ENCODE results near the gene TPP1. TPM values are rescaled to one million over a fixed set of nuclear protein-coding genes. Genes with fewer than 3 reads are reported as not detected.

Gene TPP1
- total and polyA plus RNA-seq, 4 donors, result 57.6 to 169 (median 137) TPM

DNA sequence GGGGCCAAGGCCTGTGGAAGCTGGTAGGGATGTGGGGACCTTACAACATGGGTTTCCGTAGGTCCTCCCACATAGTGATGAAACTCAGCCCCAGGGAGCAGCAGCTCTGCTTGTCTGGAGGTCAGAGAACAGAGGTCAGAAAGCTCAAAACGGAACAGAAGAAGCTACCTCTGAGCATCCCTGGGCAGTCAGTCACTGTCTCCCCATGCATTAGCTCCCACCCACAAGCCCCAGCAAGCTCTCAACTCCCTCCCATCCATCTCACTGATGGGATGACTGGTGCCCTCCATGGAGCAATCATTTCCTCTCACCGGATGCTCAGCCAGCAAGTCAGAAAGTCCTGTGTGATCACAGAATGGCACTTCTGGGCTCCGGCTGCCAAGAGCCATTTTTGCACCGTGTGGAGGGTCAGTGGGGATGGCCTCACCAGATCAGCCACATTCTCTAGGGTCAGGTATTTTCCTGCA lies 1.9 kb downstream of the TPP1 start:
- H3K27ac ChIP-seq (ENCODE audit: low read depth in 1 of 2, low read length in 1 of 2), result peak overlapping the region in 1 of 2 donors; percentile 52
- peaks cover 0 to 23% (median 9%) of the 10 kb centered on the region in 4 donors for H3K36me3 ChIP-seq (ENCODE audit: control insufficient read depth in 4 of 4, insufficient read depth in 4 of 4, low read length in 4 of 4)
- TF ChIP-seq, protein P1, sequence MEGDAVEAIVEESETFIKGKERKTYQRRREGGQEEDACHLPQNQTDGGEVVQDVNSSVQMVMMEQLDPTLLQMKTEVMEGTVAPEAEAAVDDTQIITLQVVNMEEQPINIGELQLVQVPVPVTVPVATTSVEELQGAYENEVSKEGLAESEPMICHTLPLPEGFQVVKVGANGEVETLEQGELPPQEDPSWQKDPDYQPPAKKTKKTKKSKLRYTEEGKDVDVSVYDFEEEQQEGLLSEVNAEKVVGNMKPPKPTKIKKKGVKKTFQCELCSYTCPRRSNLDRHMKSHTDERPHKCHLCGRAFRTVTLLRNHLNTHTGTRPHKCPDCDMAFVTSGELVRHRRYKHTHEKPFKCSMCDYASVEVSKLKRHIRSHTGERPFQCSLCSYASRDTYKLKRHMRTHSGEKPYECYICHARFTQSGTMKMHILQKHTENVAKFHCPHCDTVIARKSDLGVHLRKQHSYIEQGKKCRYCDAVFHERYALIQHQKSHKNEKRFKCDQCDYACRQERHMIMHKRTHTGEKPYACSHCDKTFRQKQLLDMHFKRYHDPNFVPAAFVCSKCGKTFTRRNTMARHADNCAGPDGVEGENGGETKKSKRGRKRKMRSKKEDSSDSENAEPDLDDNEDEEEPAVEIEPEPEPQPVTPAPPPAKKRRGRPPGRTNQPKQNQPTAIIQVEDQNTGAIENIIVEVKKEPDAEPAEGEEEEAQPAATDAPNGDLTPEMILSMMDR (IDR thresholded peaks at IDR 0.05; ENCODE audit: control extremely low read depth, extremely low read depth), result no peak
- no peaks in the 10 kb centered on the region for H3K9me3 ChIP-seq (ENCODE audit: control insufficient read depth in 4 of 4, insufficient read depth in 3 of 4, low read length in 3 of 4)
- no peaks in the 10 kb centered on the region for H3K27me3 ChIP-seq (ENCODE audit: control insufficient read depth in 3 of 3, insufficient read depth in 3 of 3, low read length in 2 of 3)
- ATAC-seq (ENCODE audit: insufficient read depth, low FRiP score) (no peak), DNase-seq (no peak)
- no peak overlapping the region for H3K4me3 ChIP-seq
- WGBS, 2 donors, result 28 to 64% methylated on average over 5 of the region's 5 CpGs
- H3K4me1 ChIP-seq (ENCODE audit: control insufficient read depth in 5 of 5, insufficient read depth in 5 of 5, low read length in 5 of 5), result peaks cover 6 to 32% (median 12%) of the 10 kb centered on the region in 5 donors
- H3K9ac ChIP-seq (ENCODE audit: insufficient read depth in 1 of 2, low read length in 2 of 2), result no peak overlapping the region

DNA sequence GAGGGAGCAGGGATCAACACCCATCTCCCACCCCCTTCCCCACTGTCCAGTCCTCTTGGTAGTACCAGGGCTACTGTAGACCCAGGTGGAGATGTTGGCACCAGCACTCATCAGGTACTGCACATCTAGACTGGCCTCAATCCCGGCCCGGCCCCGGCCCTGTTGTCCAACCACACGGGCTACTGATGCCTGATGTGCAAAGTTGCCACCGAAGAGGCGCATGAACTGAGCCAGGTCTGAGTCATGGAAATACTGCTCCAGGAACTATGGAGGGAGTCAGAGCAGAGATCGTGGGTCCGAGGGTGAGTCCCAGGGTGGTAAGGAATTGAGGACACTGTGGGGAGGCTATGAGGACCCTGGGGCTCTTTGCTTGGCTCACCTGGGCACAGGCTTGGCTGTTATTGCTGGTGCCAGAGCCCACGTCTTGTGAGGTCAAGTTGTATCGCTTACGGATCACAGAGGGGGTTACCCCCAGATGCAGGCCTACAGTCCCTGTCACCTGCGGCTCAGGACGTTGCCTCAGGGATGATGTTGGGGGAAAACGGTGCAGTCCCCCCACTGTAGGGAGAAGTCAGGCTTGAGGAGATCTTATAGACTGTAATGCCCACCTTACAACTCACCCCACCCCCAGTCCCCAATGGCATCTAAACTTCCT lies 2.5 kb downstream of the TPP1 start:
- TF ChIP-seq, protein P1 (IDR thresholded peaks at IDR 0.05; ENCODE audit: control extremely low read depth, extremely low read depth), result no peak
- Histone ChIP-seq H3K4me1 (ENCODE audit: control insufficient read depth in 5 of 5, insufficient read depth in 5 of 5, low read length in 5 of 5) (peaks cover 6 to 32% (median 12%) of the 10 kb centered on the region in 5 donors), H3K36me3 (ENCODE audit: control insufficient read depth in 4 of 4, insufficient read depth in 4 of 4, low read length in 4 of 4) (peaks cover 0 to 23% (median 8%) of the 10 kb centered on the region in 4 donors), H3K4me3 (no peak overlapping the region), H3K9ac (ENCODE audit: insufficient read depth in 1 of 2, low read length in 2 of 2) (no peak overlapping the region), H3K27ac (ENCODE audit: low read depth in 1 of 2, low read length in 1 of 2) (no peak overlapping the region), H3K27me3 (ENCODE audit: control insufficient read depth in 3 of 3, insufficient read depth in 3 of 3, low read length in 2 of 3) (no peaks in the 10 kb centered on the region), H3K9me3 (ENCODE audit: control insufficient read depth in 4 of 4, insufficient read depth in 3 of 4, low read length in 3 of 4) (no peaks in the 10 kb centered on the region)
- DNase-seq (no peak), ATAC-seq (ENCODE audit: insufficient read depth, low FRiP score) (no peak)
- 86 to 93% methylated on average over 14 of the region's 14 CpGs for WGBS, 2 donors

DNA sequence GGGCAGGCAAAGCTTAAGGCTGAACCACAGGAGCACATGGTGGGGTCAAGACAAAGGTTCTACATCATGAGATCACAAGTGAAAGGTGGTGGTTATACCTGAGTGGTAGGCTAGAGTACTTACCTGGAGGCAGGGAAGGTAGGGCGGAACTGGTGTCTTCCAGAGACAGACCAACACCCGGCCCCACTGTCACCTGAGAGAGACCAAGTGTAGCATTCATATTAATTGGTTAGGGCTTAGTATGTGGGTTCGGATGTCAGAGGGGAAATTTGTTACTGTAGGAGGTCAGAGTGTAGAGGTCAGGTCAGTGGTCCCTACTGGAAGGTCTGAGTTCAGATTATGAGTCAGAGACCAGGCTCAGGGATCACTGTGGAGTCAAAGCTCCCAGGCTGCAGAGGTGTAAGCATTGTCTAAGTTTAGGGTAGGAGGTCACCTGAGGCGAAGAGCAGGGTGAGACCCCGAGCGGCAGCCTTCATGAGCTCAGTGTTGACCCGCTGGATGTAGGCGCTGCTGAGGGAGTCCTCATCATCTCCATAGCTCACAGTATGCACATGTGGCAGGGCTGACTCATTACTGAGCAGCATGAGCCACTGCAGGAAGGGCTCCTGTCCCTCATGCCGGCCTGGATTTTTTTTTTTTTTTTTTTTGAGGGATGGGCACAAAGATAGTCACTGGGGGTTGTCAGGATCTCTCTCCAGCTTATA lies 3.2 kb downstream of the TPP1 start:
- Histone ChIP-seq H3K27ac (ENCODE audit: low read depth in 1 of 2, low read length in 1 of 2) (no peak overlapping the region), H3K36me3 (ENCODE audit: control insufficient read depth in 4 of 4, insufficient read depth in 4 of 4, low read length in 4 of 4) (peaks cover 0 to 26% (median 8%) of the 10 kb centered on the region in 4 donors), H3K4me3 (no peak overlapping the region), H3K9me3 (ENCODE audit: control insufficient read depth in 4 of 4, insufficient read depth in 3 of 4, low read length in 3 of 4) (no peaks in the 10 kb centered on the region), H3K9ac (ENCODE audit: insufficient read depth in 1 of 2, low read length in 2 of 2) (no peak overlapping the region), H3K4me1 (ENCODE audit: control insufficient read depth in 5 of 5, insufficient read depth in 5 of 5, low read length in 5 of 5) (peaks cover 6 to 39% (median 16%) of the 10 kb centered on the region in 5 donors), H3K27me3 (ENCODE audit: control insufficient read depth in 3 of 3, insufficient read depth in 3 of 3, low read length in 2 of 3) (no peaks in the 10 kb centered on the region)
- WGBS, 2 donors, result 97% methylated on average over 9 of the region's 9 CpGs
- TF ChIP-seq, protein P1 (IDR thresholded peaks at IDR 0.05; ENCODE audit: control extremely low read depth, extremely low read depth), result no peak
- ATAC-seq (ENCODE audit: insufficient read depth, low FRiP score), result no peak
- no peak for DNase-seq

Measured in lung (tissue), 12 donors.